Endothelial cell of umbilical vein (primary cell): ENCODE measurements around the gene UBASH3B. TPM values are rescaled to one million over a fixed set of nuclear protein-coding genes. Genes with fewer than 3 reads are reported as not detected.
"Not testable (repeated sequence)": the region's sequence is repeated elsewhere in the genome, so short reads cannot be mapped to it uniquely, and the experiment has no call there.

ENCODE experiments used
- BruUV-seq: library from RNA; stranded (reverse); fragments of 400-500 nt; replicated peaks from 2 replicates; lab custom pipeline; 2021; lab: Mats Ljungman, UMichigan
- CTCF ChIA-PET: fragments of 300-600, 350-600 bp; sonication (Branson Sonifier 250); formaldehyde crosslinking; loops from one replicate; lab custom pipeline; 2021; ENCODE audit warnings: antibody characterized with exemption, inconsistent platforms; lab: Charles Lee
- POLR2A ChIA-PET: fragments of 300-600, 350-600 bp; sonication (Branson Sonifier 250); formaldehyde crosslinking; loops from one replicate; lab custom pipeline; 2021; ENCODE audit warnings: antibody characterized with exemption, inconsistent platforms; lab: Charles Lee
- DNase-seq: peaks from one replicate; pipeline ENCODE4 v3.0.0-alpha.2; 2011; ENCODE audit warnings: low read depth, low spot score
- FAIRE-seq: peaks from 2 replicates; lab custom pipeline; 2011; peaks lifted over from hg19 to GRCh38; lab: Jason Lieb, UNC
- H2AFZ ChIP-seq: 2 replicates; pipeline ENCODE4 v1.6.0; 2012; ENCODE audit warnings: low read depth, low read length, control low read depth, inconsistent platforms
- H3K27ac ChIP-seq: 2 replicates; pipeline ENCODE4 v1.5.1; 2011; ENCODE audit warnings: low read depth, mild to moderate bottlenecking, control low read depth, low read length, moderate library complexity; ENCODE audit not compliant: insufficient read depth
- H3K27me3 ChIP-seq, 2 experiments: 2 replicates each; pipeline versions ENCODE4 v1.6.0 to v1.6.1; 2011; ENCODE audit warnings: low read length in 2 of 2, mixed read lengths in 1 of 2; ENCODE audit not compliant: control insufficient read depth in 2 of 2, insufficient read depth in 2 of 2
- H3K36me3 ChIP-seq, 2 experiments: 2 replicates in 1 of 2; 3 replicates in 1 of 2; pipeline ENCODE4 v1.5.1; 2011; ENCODE audit warnings: low read length in 2 of 2, mild to moderate bottlenecking in 1 of 2, moderate library complexity in 1 of 2; ENCODE audit not compliant: control insufficient read depth in 2 of 2, insufficient read depth in 2 of 2; ENCODE audit errors: extremely low read depth in 1 of 2
- H3K4me1 ChIP-seq: 3 replicates; pipeline ENCODE4 v1.5.1; 2011; ENCODE audit warnings: mild to moderate bottlenecking, low read length; ENCODE audit not compliant: control insufficient read depth, insufficient read depth; ENCODE audit errors: extremely low read depth
- H3K4me2 ChIP-seq: 2 replicates; pipeline ENCODE4 v1.6.1; 2011; ENCODE audit warnings: low read length, control low read depth, mixed read lengths; ENCODE audit not compliant: insufficient read depth
- H3K4me3 ChIP-seq, 3 experiments: fragments of 200-600 bp in 1 of 3; sonication (generic), shearing (Covaris generic) in 1 of 3; replicated peaks in 1 of 3; 2 replicates each; pipeline ENCODE4 v1.5.1; 2011 to 2016; ENCODE audit warnings: control low read depth in 3 of 3, low read length in 3 of 3, mild to moderate bottlenecking in 2 of 3, inconsistent platforms in 1 of 3, low read depth in 1 of 3, moderate library complexity in 1 of 3; ENCODE audit not compliant: insufficient read depth in 1 of 3
- H3K79me2 ChIP-seq: 2 replicates; pipeline ENCODE4 v1.6.0; 2012; ENCODE audit warnings: low read length, inconsistent platforms; ENCODE audit not compliant: control insufficient read depth, insufficient read depth
- H3K9ac ChIP-seq: replicated peaks from 2 replicates; pipeline ENCODE3; 2011; ENCODE audit warnings: low read length, control low read depth; ENCODE audit not compliant: insufficient read depth; ENCODE audit errors: extremely low read depth
- H3K9me1 ChIP-seq: replicated peaks from 3 replicates; pipeline ENCODE4 v1.6.0; 2011; ENCODE audit warnings: mild to moderate bottlenecking, low read length; ENCODE audit not compliant: control insufficient read depth, insufficient read depth; ENCODE audit errors: extremely low read depth
- H3K9me3 ChIP-seq: replicated peaks from 2 replicates; pipeline ENCODE4 v1.5.1; 2012; ENCODE audit warnings: low read length, inconsistent platforms; ENCODE audit not compliant: control insufficient read depth, insufficient read depth
- H4K20me1 ChIP-seq: replicated peaks from 2 replicates; pipeline ENCODE3; 2011; ENCODE audit warnings: mild to moderate bottlenecking, low read length; ENCODE audit not compliant: control insufficient read depth, insufficient read depth; ENCODE audit errors: extremely low read depth
- EZH2 ChIP-seq: IDR thresholded peaks from 2 replicates; pipeline ENCODE4 v1.6.1; 2012; ENCODE audit warnings: borderline replicate concordance, low read depth, mild to moderate bottlenecking, moderate library complexity, low read length, inconsistent platforms; ENCODE audit not compliant: severe bottlenecking
- FOS ChIP-seq: IDR thresholded peaks from 2 replicates; pipeline ENCODE4 v1.6.1; 2011; ENCODE audit warnings: mild to moderate bottlenecking, low read length, moderate library complexity, borderline replicate concordance; ENCODE audit not compliant: insufficient read depth
- GATA2 ChIP-seq: IDR thresholded peaks from 2 replicates; pipeline ENCODE4 v1.7.0; 2011; ENCODE audit warnings: low read depth, mild to moderate bottlenecking, moderate library complexity, mixed read lengths, low read length; ENCODE audit not compliant: insufficient read length, insufficient read depth
- JUN ChIP-seq: IDR thresholded peaks from 2 replicates; pipeline ENCODE4 v1.6.1; 2011; ENCODE audit warnings: borderline replicate concordance, low read depth; ENCODE audit not compliant: insufficient read length, insufficient read depth
- MYC ChIP-seq: IDR thresholded peaks from one replicate; pipeline ENCODE4 v1.6.1; 2011; ENCODE audit warnings: mild to moderate bottlenecking, low read depth, low read length
- POLR2A ChIP-seq: IDR thresholded peaks from 2 replicates; pipeline ENCODE4 v1.6.1; 2012; ENCODE audit warnings: low read depth, mild to moderate bottlenecking, control low read depth, low read length
- POLR2AphosphoS5 ChIP-seq: IDR thresholded peaks from 2 replicates; pipeline ENCODE4 v1.6.1; 2012; ENCODE audit warnings: low read depth, mild to moderate bottlenecking, control low read depth, low read length, moderate library complexity; ENCODE audit not compliant: insufficient read depth
- dilution Hi-C: fragments of 300-500 bp; cut with MboI; formaldehyde crosslinking; loops from one replicate; pipeline ENCODE4 v1.15.0; 2019; ENCODE audit warnings: low sequenced_read_pairs; ENCODE audit not compliant: extremely low pct_ligation_motif_present
- intact Hi-C: fragments of 100-400 bp; cut with micrococcal nuclease; formaldehyde crosslinking; loops from one replicate; pipeline ENCODE4 v1.10.0; 2022
- polyA plus RNA-seq, 4 experiments: library from polyadenylated mRNA; depleted of rRNA in 3 of 4; stranded (reverse) in 3 of 4; unstranded in 1 of 4; fragments of >200 nt; gene quantifications; 2 replicates each; pipeline versions ENCODE4 v1.2.1 to v1.2.3, GENCODE V29; 2011 to 2012; ENCODE audit warnings: missing spikeins in 1 of 4
- total RNA-seq: library from RNA; stranded (reverse); gene quantifications from 2 replicates; pipeline ENCODE4 v1.2.3, GENCODE V29; 2021
- TF ChIP-seq, protein P1 (sequence below): IDR thresholded peaks from 2 replicates; pipeline ENCODE4 v1.6.1; 2011; ENCODE audit not compliant: insufficient read depth, insufficient read length
- TF ChIP-seq, protein P2 (sequence below), 2 donors: IDR thresholded peaks; 1 replicate in 1 of 2; 2 replicates in 1 of 2; pipeline ENCODE4 v1.5.1; 2011; ENCODE audit warnings: low read length in 2 of 2, mild to moderate bottlenecking in 2 of 2, moderate library complexity in 2 of 2, control low read depth in 1 of 2, inconsistent platforms in 1 of 2, low read depth in 1 of 2; ENCODE audit not compliant: insufficient read depth in 1 of 2; ENCODE audit errors: extremely low read depth in 1 of 2

The UBASH3B gene
- total and polyA plus RNA-seq, 2 donors (not counting 3 experiments of a cell fraction or from before 2014, with no cell fraction given): 23.7 to 38.1 TPM

DNA sequence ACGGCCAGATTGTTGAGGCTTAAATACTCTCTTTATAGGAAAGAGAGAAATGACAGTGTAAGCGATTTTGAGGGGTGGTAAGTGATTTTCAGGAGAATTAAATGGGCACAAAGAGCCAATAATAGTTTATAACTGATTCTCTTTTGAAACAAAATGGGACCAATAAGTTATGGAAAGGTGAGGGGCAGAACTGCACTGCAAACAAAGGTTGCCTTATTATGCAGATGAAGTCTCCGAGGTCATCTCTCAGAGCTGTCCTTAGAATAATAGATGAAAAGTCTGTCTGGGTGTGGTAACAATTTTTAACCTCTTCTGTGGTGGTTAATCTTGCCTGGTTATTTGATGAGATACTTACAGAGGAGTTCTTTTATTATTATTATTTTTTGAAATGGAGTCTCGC lies 168.0 kb downstream of the UBASH3B start:
- POLR2A ChIA-PET: no interaction called here
- no peak overlapping the region for H2AFZ ChIP-seq
- intact Hi-C loops: no loop called here
- dilution Hi-C loops: no loop called here
- BruUV-seq: no TSS peak
- no peak overlapping the region for H3K27ac ChIP-seq
- H3K4me2 ChIP-seq: no peak overlapping the region
- no peaks in the 10 kb centered on the region for H3K36me3 ChIP-seq
- H3K9me3 ChIP-seq: no peaks in the 10 kb centered on the region
- H3K27me3 ChIP-seq: no peaks in the 10 kb centered on the region
- no peak overlapping the region for H3K9ac ChIP-seq
- TF ChIP-seq JUN (no peak), MYC (no peak), POLR2A (no peak), FOS (no peak), GATA2 (no peak), EZH2 (no peak), POLR2AphosphoS5 (no peak)
- TF ChIP-seq, protein P1, sequence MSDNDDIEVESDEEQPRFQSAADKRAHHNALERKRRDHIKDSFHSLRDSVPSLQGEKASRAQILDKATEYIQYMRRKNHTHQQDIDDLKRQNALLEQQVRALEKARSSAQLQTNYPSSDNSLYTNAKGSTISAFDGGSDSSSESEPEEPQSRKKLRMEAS: no peak
- TF ChIP-seq, protein P2, sequence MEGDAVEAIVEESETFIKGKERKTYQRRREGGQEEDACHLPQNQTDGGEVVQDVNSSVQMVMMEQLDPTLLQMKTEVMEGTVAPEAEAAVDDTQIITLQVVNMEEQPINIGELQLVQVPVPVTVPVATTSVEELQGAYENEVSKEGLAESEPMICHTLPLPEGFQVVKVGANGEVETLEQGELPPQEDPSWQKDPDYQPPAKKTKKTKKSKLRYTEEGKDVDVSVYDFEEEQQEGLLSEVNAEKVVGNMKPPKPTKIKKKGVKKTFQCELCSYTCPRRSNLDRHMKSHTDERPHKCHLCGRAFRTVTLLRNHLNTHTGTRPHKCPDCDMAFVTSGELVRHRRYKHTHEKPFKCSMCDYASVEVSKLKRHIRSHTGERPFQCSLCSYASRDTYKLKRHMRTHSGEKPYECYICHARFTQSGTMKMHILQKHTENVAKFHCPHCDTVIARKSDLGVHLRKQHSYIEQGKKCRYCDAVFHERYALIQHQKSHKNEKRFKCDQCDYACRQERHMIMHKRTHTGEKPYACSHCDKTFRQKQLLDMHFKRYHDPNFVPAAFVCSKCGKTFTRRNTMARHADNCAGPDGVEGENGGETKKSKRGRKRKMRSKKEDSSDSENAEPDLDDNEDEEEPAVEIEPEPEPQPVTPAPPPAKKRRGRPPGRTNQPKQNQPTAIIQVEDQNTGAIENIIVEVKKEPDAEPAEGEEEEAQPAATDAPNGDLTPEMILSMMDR (IDR thresholded peaks at IDR 0.05; ENCODE audit: extremely low read depth in 1 of 2, insufficient read depth in 1 of 2, low read depth in 1 of 2, low read length in 2 of 2): no peak
- FAIRE-seq (no peak), DNase-seq (no peak)
- H3K4me1 ChIP-seq: no peaks in the 10 kb centered on the region
- no peak overlapping the region for H3K4me3 ChIP-seq
- no peaks in the 10 kb centered on the region for H3K79me2 ChIP-seq
- H3K9me1 ChIP-seq: no peaks in the 10 kb centered on the region
- CTCF ChIA-PET: no interaction called here
- no peaks in the 10 kb centered on the region for H4K20me1 ChIP-seq

DNA sequence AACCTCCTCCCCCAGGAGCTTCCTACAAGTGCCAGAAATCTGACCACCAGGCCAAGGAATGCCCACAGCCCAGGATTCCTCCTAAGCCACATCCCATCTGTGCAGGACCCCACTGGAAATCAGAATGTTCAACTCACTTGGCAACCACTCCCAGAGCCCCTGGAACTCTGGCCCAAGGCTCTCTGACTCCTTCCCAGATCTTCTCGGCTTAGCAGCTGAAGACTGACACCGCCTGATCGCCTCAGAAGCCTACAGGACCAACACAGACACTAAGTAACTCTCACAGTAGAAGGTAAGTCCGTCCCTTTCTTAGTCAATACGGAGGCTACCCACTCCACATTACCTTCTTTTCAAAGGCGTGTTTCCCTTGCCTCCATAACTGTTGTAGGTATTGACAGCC lies 173.8 kb downstream of the UBASH3B start:
- FAIRE-seq, H3K9me1 ChIP-seq, POLR2A ChIA-PET, H3K27me3 ChIP-seq, H3K27ac ChIP-seq, CTCF ChIA-PET, H2AFZ ChIP-seq, DNase-seq, H3K4me3 ChIP-seq, H3K36me3 ChIP-seq, H3K9ac ChIP-seq, H3K79me2 ChIP-seq, dilution Hi-C loops, BruUV-seq, intact Hi-C loops, H3K9me3 ChIP-seq, H4K20me1 ChIP-seq, H3K4me2 ChIP-seq, H3K4me1 ChIP-seq: not testable (repeated sequence)

DNA sequence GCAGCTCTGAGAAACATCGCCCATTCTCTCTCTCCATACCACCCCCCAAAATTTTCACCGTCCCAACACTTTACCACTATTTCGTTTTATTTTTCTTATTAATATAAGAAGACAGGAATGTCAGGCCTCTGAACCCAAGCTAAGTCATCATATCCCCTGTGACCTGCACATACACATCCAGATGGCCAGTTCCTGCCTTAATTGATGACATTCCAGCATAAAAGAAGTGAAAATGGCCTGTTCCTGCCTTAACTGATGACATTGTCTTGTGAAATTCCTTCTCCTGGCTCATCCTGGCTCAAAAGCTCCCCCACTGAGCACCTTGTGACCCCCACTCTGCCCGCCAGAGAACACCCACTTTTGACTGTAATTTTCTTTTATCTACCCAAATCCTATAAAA lies 176.8 kb downstream of the UBASH3B start:
- BruUV-seq, H3K4me3 ChIP-seq, H3K27me3 ChIP-seq, H3K79me2 ChIP-seq, H3K4me2 ChIP-seq, H3K36me3 ChIP-seq, H3K9me1 ChIP-seq, FAIRE-seq, H3K9me3 ChIP-seq, H3K4me1 ChIP-seq, H2AFZ ChIP-seq, dilution Hi-C loops, POLR2A ChIA-PET, intact Hi-C loops, H3K27ac ChIP-seq, DNase-seq, H3K9ac ChIP-seq, H4K20me1 ChIP-seq: not testable (repeated sequence)
- CTCF ChIA-PET: interaction anchor here (1.2 to 5.0 kb wide), 2 partner anchors 200 to 203 kb away, joined by 4 to 25 read pairs; no protein-coding TSS in a partner anchor
